MM.1S (cell line): ENCODE measurements around the gene SYNJ1.
"Not testable (repeated sequence)": the region's sequence is repeated elsewhere in the genome, so short reads cannot be mapped to it uniquely, and the experiment has no call there.

Experiments
- DNase-seq: peaks from one replicate; pipeline ENCODE4 v3.0.0-alpha.2; 2015
- H2AFZ ChIP-seq: fragments of 300-600 bp; sonication (generic); 2 replicates; pipeline ENCODE4 v1.6.0; 2016; ENCODE audit warnings: antibody characterized with exemption, low read length
- H3F3A ChIP-seq: fragments of 300-600 bp; sonication (generic); 2 replicates; pipeline ENCODE4 v1.6.1; 2016; ENCODE audit warnings: mild to moderate bottlenecking, antibody characterized with exemption, low read length, moderate library complexity, mixed read lengths; ENCODE audit not compliant: insufficient read depth
- H3K27ac ChIP-seq: fragments of 300-600 bp; sonication (generic); 2 replicates; pipeline ENCODE4 v1.5.1; 2016; ENCODE audit warnings: mild to moderate bottlenecking, low read length
- H3K27me3 ChIP-seq: fragments of 300-600 bp; sonication (generic); replicated peaks from 2 replicates; pipeline ENCODE4 v1.6.0; 2016; ENCODE audit warnings: low read length; ENCODE audit not compliant: insufficient read depth
- H3K36me3 ChIP-seq: fragments of 300-600 bp; sonication (generic); replicated peaks from 2 replicates; pipeline ENCODE4 v1.6.1; 2016; ENCODE audit warnings: mild to moderate bottlenecking, low read length, mixed read lengths; ENCODE audit not compliant: insufficient read depth
- H3K4me1 ChIP-seq: fragments of 300-600 bp; sonication (generic); 2 replicates; pipeline ENCODE4 v1.6.1; 2016; ENCODE audit warnings: low read length, mixed read lengths
- H3K4me2 ChIP-seq: fragments of 300-600 bp; sonication (generic); 2 replicates; pipeline ENCODE4 v1.6.0; 2016; ENCODE audit warnings: low read depth, low read length
- H3K4me3 ChIP-seq: fragments of 300-600 bp; sonication (generic); 2 replicates; pipeline ENCODE4 v1.5.1; 2016; ENCODE audit warnings: low read length, mixed read lengths
- H3K79me2 ChIP-seq: fragments of 300-600 bp; sonication (generic); 2 replicates; pipeline ENCODE4 v1.6.1; 2016; ENCODE audit warnings: mixed run types, low read length, mixed read lengths
- H3K9ac ChIP-seq: fragments of 300-600 bp; sonication (generic); 2 replicates; pipeline ENCODE4 v1.6.1; 2016; ENCODE audit warnings: low read length, mixed read lengths
- H3K9me2 ChIP-seq: fragments of 300-600 bp; sonication (generic); replicated peaks from 2 replicates; pipeline ENCODE4 v1.6.1; 2016; ENCODE audit warnings: mild to moderate bottlenecking, low read length, mixed read lengths; ENCODE audit not compliant: insufficient read depth
- H3K9me3 ChIP-seq: fragments of 300-600 bp; sonication (generic); replicated peaks from 2 replicates; pipeline ENCODE4 v1.6.1; 2016; ENCODE audit warnings: mild to moderate bottlenecking, low read length, mixed read lengths; ENCODE audit not compliant: insufficient read depth
- H4K20me1 ChIP-seq: fragments of 300-600 bp; sonication (generic); 2 replicates; pipeline ENCODE4 v1.6.1; 2016; ENCODE audit warnings: mild to moderate bottlenecking, low read length, moderate library complexity, mixed read lengths; ENCODE audit not compliant: insufficient read depth
- CTCF ChIP-seq: fragments of 300-600 bp; sonication (generic); IDR thresholded peaks from 2 replicates; pipeline ENCODE4 v1.5.1; 2016; ENCODE audit warnings: antibody characterized with exemption, low read length, mixed read lengths
- EZH2 ChIP-seq: fragments of 300-600 bp; sonication (generic); optimal IDR thresholded peaks from 2 replicates; pipeline ENCODE3; 2017; ENCODE audit warnings: low read depth, mild to moderate bottlenecking, antibody characterized with exemption, low read length, mixed read lengths
- EZH2phosphoT487 ChIP-seq: fragments of 300-600 bp; sonication (generic); IDR thresholded peaks from 2 replicates; pipeline ENCODE4 v1.6.1; 2018; ENCODE audit warnings: antibody characterized with exemption, low read length

Gene SYNJ1, protein sequence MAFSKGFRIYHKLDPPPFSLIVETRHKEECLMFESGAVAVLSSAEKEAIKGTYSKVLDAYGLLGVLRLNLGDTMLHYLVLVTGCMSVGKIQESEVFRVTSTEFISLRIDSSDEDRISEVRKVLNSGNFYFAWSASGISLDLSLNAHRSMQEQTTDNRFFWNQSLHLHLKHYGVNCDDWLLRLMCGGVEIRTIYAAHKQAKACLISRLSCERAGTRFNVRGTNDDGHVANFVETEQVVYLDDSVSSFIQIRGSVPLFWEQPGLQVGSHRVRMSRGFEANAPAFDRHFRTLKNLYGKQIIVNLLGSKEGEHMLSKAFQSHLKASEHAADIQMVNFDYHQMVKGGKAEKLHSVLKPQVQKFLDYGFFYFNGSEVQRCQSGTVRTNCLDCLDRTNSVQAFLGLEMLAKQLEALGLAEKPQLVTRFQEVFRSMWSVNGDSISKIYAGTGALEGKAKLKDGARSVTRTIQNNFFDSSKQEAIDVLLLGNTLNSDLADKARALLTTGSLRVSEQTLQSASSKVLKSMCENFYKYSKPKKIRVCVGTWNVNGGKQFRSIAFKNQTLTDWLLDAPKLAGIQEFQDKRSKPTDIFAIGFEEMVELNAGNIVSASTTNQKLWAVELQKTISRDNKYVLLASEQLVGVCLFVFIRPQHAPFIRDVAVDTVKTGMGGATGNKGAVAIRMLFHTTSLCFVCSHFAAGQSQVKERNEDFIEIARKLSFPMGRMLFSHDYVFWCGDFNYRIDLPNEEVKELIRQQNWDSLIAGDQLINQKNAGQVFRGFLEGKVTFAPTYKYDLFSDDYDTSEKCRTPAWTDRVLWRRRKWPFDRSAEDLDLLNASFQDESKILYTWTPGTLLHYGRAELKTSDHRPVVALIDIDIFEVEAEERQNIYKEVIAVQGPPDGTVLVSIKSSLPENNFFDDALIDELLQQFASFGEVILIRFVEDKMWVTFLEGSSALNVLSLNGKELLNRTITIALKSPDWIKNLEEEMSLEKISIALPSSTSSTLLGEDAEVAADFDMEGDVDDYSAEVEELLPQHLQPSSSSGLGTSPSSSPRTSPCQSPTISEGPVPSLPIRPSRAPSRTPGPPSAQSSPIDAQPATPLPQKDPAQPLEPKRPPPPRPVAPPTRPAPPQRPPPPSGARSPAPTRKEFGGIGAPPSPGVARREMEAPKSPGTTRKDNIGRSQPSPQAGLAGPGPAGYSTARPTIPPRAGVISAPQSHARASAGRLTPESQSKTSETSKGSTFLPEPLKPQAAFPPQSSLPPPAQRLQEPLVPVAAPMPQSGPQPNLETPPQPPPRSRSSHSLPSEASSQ (N-terminal part only)

GRCh38 chr21:32727687-32728455, at the start of gene SYNJ1:
SYNJ1 (minus strand) TSS chr21:32728013; CDS start chr21:32726895, 1,118 bp downstream.
- TF ChIP-seq EZH2phosphoT487 (no peak), EZH2 (no peak), CTCF (no peak)
- H4K20me1 ChIP-seq = no peaks in the 10 kb centered on the region
- peaks cover 10% of the 10 kb centered on the region; the same call in 1 of the 2 replicates for H3K4me1 ChIP-seq
- no peaks in the 10 kb centered on the region for H3K27me3 ChIP-seq
- peak within 1 kb of the TSS; percentile 73 for H3K4me3 ChIP-seq
- H3K9me2 ChIP-seq = no peaks in the 10 kb centered on the region
- peak within 1 kb of the TSS; percentile 61; the same call in 1 of the 2 replicates for H3K27ac ChIP-seq
- H3F3A ChIP-seq = peaks cover 33% of the 10 kb centered on the region
- H2AFZ ChIP-seq = peak within 1 kb of the TSS; percentile 83
- H3K79me2 ChIP-seq = peaks cover 28% of the 10 kb centered on the region
- H3K9ac ChIP-seq = peak within 1 kb of the TSS; percentile 64
- peak within 1 kb of the TSS; percentile 78 for H3K4me2 ChIP-seq
- peak; percentile 98 for DNase-seq
- H3K36me3 ChIP-seq = no peaks in the 10 kb centered on the region; the same call in 1 of the 2 replicates
- no peaks in the 10 kb centered on the region for H3K9me3 ChIP-seq

GRCh38 chr21:32777269-32777668, 49.5 kb upstream of the SYNJ1 start:
- Histone ChIP-seq H3K27me3 (no peaks in the 10 kb centered on the region), H3K79me2 (0 out of 2 replicates have a peak, but pooled peaks cover 3% of the 10 kb centered on the region), H3K9ac (no peak overlapping the region), H3K27ac (no peak overlapping the region), H3K4me1 (no peaks in the 10 kb centered on the region; the same call in 1 of the 2 replicates), H3F3A (peaks cover 8% of the 10 kb centered on the region), H4K20me1 (no peaks in the 10 kb centered on the region), H3K4me3 (no peak overlapping the region), H2AFZ (no peak overlapping the region), H3K9me3 (no peaks in the 10 kb centered on the region), H3K9me2 (no peaks in the 10 kb centered on the region), H3K4me2 (no peak overlapping the region), H3K36me3 (no peaks in the 10 kb centered on the region)
- no peak for TF ChIP-seq CTCF
- TF ChIP-seq EZH2 = no peak
- no peak for TF ChIP-seq EZH2phosphoT487
- DNase-seq = no peak

DNA sequence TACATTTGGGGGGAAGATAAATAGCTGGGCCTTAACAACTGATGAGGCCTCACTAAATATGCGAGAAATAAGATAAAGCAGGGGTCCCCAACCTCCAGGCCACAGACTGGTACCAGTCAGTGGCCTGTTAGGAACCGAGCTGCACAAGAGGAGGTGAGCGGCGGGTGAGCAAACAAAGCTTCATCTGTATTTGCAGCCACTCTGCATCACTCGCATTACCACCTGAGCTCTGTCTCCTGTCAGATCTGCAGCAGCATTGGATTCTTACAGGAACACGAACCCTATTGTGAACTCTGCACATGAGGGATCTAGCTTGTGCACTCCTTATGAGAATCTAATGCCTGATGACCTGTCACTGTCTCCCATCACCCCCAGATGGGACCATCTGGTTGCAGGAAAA, 48.9 kb upstream of the SYNJ1 start:
- Histone ChIP-seq H3K4me3 (no peak overlapping the region), H3K9ac (no peak overlapping the region), H3K27ac (no peak overlapping the region), H3K4me1 (no peaks in the 10 kb centered on the region; the same call in 1 of the 2 replicates), H3F3A (peaks cover 11% of the 10 kb centered on the region), H3K36me3 (no peaks in the 10 kb centered on the region), H3K9me2 (no peaks in the 10 kb centered on the region), H3K79me2 (0 out of 2 replicates have a peak, but pooled peaks cover 3% of the 10 kb centered on the region), H3K4me2 (no peak overlapping the region), H3K9me3 (no peaks in the 10 kb centered on the region), H4K20me1 (no peaks in the 10 kb centered on the region), H3K27me3 (no peaks in the 10 kb centered on the region), H2AFZ (no peak overlapping the region)
- TF ChIP-seq EZH2 (no peak), CTCF (no peak), EZH2phosphoT487 (no peak)
- DNase-seq = no peak

DNA sequence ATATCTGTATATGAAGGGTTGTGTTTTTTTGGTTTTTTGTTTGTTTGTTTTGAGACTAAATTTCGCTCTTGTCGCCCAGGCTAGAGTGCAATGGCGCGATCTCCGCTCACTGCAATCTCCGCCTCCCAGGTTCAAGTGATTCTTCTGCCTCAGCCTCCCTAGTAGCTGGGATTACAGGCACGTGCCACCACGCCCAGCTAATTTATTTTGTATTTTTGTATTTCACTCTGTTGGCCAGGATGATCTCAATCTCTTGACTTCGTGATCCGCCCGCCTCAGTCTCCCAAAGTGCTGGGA, 45.2 kb upstream of the SYNJ1 start:
- Histone ChIP-seq H3K4me1 (peaks cover 14% of the 10 kb centered on the region), H3F3A (peaks cover 18% of the 10 kb centered on the region), H3K79me2 (peaks cover 35% of the 10 kb centered on the region), H3K27ac (peak overlapping the region; percentile 77), H2AFZ (0 out of 2 replicates have a peak overlapping the region, but pooled peaks have one; percentile 66), H3K9ac (peak overlapping the region; percentile 62), H4K20me1 (peaks cover 18% of the 10 kb centered on the region), H3K4me3 (peak overlapping the region; percentile 95), H3K4me2 (peak overlapping the region; percentile 70)
- not testable (repeated sequence) for H3K27me3 ChIP-seq, DNase-seq, H3K9me2 ChIP-seq, H3K9me3 ChIP-seq, H3K36me3 ChIP-seq
